Measurements from ENCODE around the gene SOCS6.

DNA sequence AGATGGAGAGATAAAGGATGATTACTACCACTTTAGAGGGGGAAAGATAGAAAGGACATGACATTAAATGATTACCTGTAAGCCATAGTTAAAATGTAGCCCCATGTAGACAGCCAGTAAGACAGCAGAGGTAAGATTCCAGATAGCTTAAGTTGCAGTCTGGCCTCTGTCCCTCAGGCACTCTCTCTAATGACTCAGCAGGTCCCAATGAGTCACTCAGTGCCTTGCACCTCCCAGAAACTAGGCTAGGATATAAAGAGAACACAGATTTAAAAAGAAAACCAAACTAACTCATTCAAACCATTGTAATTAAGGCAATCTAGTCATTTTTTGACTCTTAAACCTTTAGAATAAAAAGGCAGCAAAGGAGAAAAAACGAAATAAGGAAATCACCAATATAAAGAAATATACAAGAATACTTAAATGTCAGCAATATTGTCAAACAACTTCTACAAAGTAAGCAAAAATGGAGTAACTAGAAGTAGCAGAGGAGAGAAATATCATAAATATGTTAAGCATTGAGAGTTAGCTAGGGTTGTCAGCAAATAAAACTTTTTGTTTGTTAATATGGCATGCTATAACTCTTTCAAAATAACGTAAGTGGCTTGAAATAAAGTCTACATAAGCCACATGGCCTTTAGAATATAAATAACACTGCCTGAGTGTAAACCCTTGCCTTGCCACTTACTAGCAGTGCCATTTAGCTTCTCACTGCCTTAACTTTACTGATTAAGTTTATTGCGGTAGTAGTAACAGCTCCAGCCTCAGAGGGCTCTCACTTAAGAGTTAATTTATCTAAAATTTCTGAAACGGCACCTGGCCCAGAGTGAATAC lies 48.5 kb downstream of the SOCS6 start:
- TF ChIP-seq, protein P1, sequence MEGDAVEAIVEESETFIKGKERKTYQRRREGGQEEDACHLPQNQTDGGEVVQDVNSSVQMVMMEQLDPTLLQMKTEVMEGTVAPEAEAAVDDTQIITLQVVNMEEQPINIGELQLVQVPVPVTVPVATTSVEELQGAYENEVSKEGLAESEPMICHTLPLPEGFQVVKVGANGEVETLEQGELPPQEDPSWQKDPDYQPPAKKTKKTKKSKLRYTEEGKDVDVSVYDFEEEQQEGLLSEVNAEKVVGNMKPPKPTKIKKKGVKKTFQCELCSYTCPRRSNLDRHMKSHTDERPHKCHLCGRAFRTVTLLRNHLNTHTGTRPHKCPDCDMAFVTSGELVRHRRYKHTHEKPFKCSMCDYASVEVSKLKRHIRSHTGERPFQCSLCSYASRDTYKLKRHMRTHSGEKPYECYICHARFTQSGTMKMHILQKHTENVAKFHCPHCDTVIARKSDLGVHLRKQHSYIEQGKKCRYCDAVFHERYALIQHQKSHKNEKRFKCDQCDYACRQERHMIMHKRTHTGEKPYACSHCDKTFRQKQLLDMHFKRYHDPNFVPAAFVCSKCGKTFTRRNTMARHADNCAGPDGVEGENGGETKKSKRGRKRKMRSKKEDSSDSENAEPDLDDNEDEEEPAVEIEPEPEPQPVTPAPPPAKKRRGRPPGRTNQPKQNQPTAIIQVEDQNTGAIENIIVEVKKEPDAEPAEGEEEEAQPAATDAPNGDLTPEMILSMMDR (IDR thresholded peaks at IDR 0.05), result no peak
- TF ChIP-seq POLR2A (IDR thresholded peaks at IDR 0.05; ENCODE audit: low read depth), result no peak
